GM10248 (cell line): ENCODE data around the gene C2orf42.
"Not testable (repeated sequence)": the region's sequence is repeated elsewhere in the genome, so short reads cannot be mapped to it uniquely, and the experiment has no call there.

ENCODE experiments used
- CTCF ChIA-PET: fragments of 300-600 bp; sonication (Branson Sonifier 250); formaldehyde crosslinking; extraction: SDS; loops from one replicate; lab custom pipeline; 2021; ENCODE audit warnings: antibody characterized with exemption; lab: Yijun Ruan, JAX
- POLR2A ChIA-PET: fragments of 350-650 bp; sonication (Branson Sonifier 250); formaldehyde crosslinking; extraction: SDS; loops from one replicate; lab custom pipeline; 2020; ENCODE audit warnings: antibody characterized with exemption; lab: Yijun Ruan, JAX
- DNase-seq: peaks from one replicate; pipeline ENCODE4 v3.0.0; 2012; ENCODE audit errors: extremely low spot score
- TF ChIP-seq, protein P1 (sequence below): IDR thresholded peaks from 2 replicates; pipeline ENCODE4 v1.5.1; 2012; ENCODE audit warnings: mild to moderate bottlenecking, low read depth; ENCODE audit errors: extremely low read depth, missing control alignments, control extremely low read depth

C2orf42 gene

DNA sequence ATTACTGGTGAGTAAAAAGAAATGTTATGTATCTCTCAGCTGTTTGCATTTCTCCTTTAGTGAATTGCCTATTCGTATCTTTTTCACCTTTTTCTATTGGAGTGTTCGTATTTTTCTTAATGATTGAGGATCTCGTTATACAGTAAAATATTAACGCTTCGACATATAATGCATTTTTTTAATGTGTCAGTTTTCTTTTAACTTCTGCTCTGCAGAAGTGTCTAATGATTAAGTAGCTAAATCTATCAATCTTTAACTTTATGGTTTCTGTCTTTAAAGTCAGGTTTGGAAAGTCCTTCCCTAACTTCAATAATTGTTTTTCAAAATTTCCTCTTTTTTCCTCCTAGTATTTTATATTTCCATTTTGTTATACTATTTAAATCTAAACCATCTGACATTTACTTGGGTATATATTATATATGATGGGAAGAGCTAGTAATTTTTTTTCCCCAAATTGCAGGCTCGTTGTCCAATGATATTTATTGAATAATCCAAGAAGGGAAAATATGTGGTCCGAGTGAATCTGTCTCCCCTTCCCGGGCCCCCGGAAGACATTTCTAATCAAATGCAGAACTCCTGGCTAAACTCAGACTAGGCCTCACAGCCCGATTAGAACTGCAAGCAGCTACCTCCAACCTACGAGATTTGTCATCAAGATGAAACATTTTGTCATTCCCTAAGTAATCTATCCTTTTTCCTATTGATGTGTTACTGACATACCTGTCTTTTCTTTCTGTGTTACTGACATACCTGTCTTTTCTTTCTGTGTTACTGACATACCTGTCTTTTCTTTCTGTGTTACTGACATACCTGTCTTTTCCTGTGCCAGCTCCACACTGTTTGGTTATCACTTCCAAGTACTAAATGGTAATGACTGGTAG, 86.3 kb downstream of the C2orf42 start:
- POLR2A ChIA-PET, result interaction anchor here (1.1 kb wide), 1 partner anchor 190 kb away, joined by 3 read pairs; no protein-coding TSS in a partner anchor
- CTCF ChIA-PET, result interaction anchor here (0.8 to 2.0 kb wide), 13 partner anchors 11 to 38 kb away, joined by 3 to 8 read pairs (median 4); no protein-coding TSS in a partner anchor
- DNase-seq, result peak; percentile 52
- TF ChIP-seq, protein P1, sequence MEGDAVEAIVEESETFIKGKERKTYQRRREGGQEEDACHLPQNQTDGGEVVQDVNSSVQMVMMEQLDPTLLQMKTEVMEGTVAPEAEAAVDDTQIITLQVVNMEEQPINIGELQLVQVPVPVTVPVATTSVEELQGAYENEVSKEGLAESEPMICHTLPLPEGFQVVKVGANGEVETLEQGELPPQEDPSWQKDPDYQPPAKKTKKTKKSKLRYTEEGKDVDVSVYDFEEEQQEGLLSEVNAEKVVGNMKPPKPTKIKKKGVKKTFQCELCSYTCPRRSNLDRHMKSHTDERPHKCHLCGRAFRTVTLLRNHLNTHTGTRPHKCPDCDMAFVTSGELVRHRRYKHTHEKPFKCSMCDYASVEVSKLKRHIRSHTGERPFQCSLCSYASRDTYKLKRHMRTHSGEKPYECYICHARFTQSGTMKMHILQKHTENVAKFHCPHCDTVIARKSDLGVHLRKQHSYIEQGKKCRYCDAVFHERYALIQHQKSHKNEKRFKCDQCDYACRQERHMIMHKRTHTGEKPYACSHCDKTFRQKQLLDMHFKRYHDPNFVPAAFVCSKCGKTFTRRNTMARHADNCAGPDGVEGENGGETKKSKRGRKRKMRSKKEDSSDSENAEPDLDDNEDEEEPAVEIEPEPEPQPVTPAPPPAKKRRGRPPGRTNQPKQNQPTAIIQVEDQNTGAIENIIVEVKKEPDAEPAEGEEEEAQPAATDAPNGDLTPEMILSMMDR, result no peak

DNA sequence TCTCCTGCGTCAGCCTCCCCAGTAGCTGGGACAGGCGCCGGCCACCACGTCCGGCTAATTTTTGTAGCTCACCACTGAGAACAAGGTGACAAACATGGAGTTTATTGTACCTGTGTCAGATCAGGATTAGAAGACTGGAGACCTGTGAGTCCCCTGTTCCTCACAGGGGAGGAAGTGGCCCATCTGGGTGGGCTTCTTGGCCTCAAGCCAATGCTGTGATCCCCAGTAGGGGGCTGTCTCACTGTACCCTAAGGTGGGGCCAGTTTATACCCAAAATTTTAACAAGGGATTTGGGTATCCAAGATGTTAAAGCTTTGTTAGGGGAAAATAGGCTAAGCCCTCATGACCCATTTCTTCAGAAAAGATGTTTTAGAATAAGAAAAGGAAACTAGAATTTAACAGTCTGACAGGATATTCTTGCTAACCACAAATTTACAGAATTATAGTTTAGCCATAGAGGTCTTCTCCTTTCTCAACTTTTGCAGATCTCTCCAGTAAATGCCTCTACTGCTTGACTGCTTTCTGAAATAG, 87.2 kb downstream of the C2orf42 start:
- peak; percentile 29 for DNase-seq
- TF ChIP-seq, protein P1, result no peak
- ChIA-PET POLR2A (interaction anchor here (0.5 to 1.1 kb wide), 2 partner anchors 21 to 189 kb away, joined by 3 to 4 read pairs; no protein-coding TSS in a partner anchor), CTCF (interaction anchor here (0.8 to 2.0 kb wide), 9 partner anchors 10 to 39 kb away, joined by 3 to 8 read pairs (median 4); no protein-coding TSS in a partner anchor)

DNA sequence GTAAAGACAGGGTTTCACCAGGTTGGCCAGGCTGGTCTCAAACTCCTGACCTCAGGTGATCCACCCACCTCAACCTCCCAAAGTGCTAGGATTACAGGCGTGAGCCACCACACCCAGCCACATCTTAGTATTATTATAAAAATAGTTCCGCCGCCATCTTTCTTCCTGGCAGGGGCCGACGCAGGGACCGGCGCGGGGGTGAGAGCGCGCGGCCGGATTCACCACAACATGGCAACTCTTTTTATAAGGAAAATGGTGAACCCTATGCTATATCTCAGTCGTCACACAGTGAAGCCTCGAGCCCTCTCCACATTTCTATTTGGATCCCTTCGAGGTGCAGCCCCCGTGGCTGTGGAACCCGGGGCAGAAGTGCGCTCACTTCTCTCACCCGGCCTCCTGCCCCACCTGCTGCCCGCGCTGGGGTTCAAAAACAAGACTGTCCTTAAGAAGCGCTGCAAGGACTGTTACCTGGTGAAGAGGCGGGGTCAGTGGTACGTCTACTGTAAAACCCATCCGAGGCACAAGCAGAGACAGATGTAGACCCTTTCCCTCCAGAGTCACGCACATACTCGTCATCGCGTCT, 88.4 kb downstream of the C2orf42 start:
- POLR2A ChIA-PET, DNase-seq, CTCF ChIA-PET: not testable (repeated sequence)

DNA sequence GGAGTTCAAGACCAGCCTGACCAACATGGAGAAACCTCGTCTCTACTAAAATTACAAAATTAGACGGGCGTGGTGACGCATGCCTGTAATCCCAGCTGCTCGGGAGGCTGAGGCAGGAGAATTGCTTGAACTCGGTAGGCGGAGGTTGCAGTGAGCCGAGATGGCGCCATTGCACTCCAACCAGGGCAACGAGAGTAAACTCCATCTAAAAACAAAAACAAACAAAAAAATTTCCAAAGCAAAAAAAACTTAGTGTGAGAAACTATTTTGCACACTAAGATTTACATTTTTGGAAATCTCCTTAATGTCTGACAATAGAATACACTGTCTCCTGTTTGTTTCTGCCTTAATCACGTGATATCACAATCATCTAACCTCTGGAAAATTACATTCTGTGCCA, 89.1 kb downstream of the C2orf42 start:
- CTCF ChIA-PET, result interaction anchor here (1.1 to 1.2 kb wide), 2 partner anchors 14 to 20 kb away, joined by 3 read pairs; no protein-coding TSS in a partner anchor
- POLR2A ChIA-PET, DNase-seq: not testable (repeated sequence)

DNA sequence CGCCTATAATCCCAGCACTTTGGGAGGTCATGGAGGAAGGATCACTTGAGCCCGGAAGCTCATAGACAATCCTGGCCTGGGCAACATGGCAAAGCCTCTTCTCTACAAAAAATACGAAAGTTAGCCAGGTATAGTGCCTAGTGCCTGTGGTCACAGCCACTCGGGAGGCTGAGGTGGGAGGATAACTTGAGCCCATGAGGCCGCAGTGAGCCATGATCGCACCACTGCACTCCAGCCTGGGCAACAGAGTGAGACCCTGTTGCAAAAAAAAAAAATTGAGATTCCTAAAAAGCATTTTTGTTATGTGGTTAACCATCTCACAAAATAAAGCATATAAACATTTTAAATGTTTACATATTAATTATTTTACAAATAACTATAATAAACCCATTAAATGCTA, 89.6 kb downstream of the C2orf42 start:
- DNase-seq, result no peak
- POLR2A ChIA-PET, result no interaction called here

More for the DNA sequence above, 89.6 kb downstream of the C2orf42 start:
- CTCF ChIA-PET, result interaction anchor here (0.6 to 1.3 kb wide), 4 partner anchors 9 to 40 kb away, joined by 3 read pairs; no protein-coding TSS in a partner anchor
- TF ChIP-seq, protein P1, result no peak
